ENCODE results near the gene TMEM62.

Gene TMEM62

DNA sequence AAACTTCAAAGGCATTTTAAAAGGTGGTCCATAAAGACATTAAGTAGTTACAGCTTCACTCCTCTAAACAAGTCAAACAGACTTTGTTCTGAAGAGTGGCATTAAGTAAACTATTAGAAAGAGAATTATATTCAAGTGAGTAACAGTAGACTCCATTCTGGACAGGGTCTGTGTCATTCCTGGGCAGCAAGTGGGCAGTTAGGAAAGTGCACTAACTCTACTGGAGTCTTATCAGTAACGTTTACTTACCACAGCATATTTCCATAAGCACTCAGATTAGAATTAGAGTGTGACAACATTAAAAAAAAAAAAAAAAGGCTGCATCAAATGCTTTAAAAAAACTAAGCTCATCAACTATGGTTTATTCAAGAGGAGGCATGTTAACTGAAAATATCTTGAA, 38.1 kb upstream of the TMEM62 start:
- no peaks in the 10 kb centered on the region for H3K4me1 ChIP-seq
- no peak for DNase-seq
- TF ChIP-seq, protein P1, sequence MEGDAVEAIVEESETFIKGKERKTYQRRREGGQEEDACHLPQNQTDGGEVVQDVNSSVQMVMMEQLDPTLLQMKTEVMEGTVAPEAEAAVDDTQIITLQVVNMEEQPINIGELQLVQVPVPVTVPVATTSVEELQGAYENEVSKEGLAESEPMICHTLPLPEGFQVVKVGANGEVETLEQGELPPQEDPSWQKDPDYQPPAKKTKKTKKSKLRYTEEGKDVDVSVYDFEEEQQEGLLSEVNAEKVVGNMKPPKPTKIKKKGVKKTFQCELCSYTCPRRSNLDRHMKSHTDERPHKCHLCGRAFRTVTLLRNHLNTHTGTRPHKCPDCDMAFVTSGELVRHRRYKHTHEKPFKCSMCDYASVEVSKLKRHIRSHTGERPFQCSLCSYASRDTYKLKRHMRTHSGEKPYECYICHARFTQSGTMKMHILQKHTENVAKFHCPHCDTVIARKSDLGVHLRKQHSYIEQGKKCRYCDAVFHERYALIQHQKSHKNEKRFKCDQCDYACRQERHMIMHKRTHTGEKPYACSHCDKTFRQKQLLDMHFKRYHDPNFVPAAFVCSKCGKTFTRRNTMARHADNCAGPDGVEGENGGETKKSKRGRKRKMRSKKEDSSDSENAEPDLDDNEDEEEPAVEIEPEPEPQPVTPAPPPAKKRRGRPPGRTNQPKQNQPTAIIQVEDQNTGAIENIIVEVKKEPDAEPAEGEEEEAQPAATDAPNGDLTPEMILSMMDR (IDR thresholded peaks at IDR 0.05; ENCODE audit: low read depth, low read length), result no peak
- no peak overlapping the region for H3K4me3 ChIP-seq (ENCODE audit: low read depth, low read length)
- peaks cover 15% of the 10 kb centered on the region for H3K36me3 ChIP-seq
- H3K27me3 ChIP-seq, result no peaks in the 10 kb centered on the region
- no peaks in the 10 kb centered on the region for H3K9me3 ChIP-seq

DNA sequence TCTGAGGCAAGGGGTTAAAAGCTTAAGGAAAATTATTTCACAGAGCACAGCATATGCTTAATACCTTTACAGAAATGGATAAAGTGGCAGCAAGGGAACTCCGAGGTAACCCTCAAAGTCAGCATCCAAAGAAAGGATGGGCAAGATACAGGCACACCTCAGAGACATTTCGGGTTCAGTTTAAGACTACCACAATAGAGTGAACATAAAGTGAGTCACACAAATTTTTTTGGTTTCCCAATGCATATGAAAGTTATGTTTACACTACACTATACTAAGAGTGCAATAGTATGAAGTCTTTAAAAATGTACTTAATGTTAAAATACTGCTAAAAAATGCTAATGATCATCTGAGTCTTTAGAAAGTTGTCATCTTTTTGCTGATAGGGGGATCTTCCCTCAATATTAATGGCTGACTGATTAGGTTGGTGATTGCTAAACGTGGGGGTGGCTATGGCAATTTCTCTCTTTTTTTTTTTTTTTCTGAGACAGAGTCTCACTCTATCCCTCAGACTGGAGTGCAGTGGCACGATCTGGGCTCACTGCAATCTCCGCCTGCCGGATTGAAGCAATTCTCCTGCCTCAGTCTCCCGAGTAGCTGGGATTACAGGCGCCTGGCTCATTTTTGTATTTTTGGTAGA, 37.6 kb upstream of the TMEM62 start:
- TF ChIP-seq, protein P1 (IDR thresholded peaks at IDR 0.05; ENCODE audit: low read depth, low read length), result no peak
- Histone ChIP-seq H3K36me3 (peaks cover 21% of the 10 kb centered on the region), H3K4me3 (ENCODE audit: low read depth, low read length) (no peak overlapping the region), H3K27me3 (no peaks in the 10 kb centered on the region), H3K9me3 (no peaks in the 10 kb centered on the region), H3K4me1 (no peaks in the 10 kb centered on the region)
- no peak for DNase-seq

DNA sequence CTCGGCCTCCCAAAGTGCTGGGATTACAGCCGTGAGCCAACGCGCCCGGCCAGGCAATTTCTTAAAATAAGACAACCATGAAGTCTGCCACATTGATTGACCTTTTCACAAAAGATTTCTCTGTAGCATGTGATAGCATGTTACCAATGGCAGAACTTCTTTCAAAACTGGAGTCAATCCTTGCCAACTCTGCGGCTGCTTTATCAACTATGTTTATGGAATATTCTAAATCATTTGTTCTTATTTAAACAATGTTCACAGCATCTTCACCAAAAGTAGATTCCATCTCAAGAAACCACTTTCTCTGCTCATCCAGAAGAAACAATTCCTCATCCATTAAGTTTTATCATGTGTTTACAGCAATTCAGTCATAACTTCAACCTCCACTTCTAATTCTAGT, 37.0 kb upstream of the TMEM62 start:
- peaks cover 26% of the 10 kb centered on the region for H3K36me3 ChIP-seq
- no peaks in the 10 kb centered on the region for H3K27me3 ChIP-seq

DNA sequence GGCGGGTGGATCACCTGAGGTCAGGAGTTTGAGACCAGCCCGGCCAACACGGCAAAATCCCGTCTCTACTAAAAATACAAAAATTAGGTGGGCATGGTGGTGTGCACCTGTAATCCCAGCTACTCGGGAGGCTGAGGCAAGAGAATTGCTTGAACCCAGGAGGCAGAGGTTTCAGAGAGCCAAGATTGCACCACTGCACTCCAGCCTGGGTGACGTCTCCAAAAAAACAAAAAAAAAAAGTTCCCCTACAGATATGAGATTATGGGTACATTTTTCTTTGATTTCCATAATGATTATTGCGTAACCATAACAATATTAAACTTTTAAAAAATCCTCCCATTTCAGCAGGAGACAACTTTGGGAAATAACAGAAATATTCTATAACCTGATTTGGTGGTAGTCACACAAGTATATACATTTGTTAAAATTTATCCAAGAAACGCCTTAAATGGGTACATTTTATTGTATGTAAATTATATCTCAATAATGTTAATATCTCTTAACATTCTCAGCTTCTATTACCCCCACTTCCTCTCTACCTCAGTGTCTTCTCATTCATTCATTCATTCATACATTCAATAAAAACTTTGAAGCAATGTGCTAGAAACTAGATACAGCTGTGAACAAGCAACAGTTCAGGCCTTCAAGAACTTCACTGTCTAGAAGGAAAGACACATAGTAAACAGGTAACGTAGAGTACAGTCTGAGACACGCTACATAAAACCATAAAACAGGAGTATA, 34.1 kb upstream of the TMEM62 start:
- H3K9me3 ChIP-seq, result no peaks in the 10 kb centered on the region
- DNase-seq, result no peak
- TF ChIP-seq, protein P1 (IDR thresholded peaks at IDR 0.05; ENCODE audit: low read depth, low read length), result no peak
- peaks cover 28% of the 10 kb centered on the region for H3K36me3 ChIP-seq
- H3K27me3 ChIP-seq, result no peaks in the 10 kb centered on the region
- no peaks in the 10 kb centered on the region for H3K4me1 ChIP-seq
- no peak overlapping the region for H3K4me3 ChIP-seq (ENCODE audit: low read depth, low read length)

More for the DNA sequence above, 37.0 kb upstream of the TMEM62 start:
- TF ChIP-seq, protein P1 (IDR thresholded peaks at IDR 0.05; ENCODE audit: low read depth, low read length), result no peak
- Histone ChIP-seq H3K9me3 (no peaks in the 10 kb centered on the region), H3K4me3 (ENCODE audit: low read depth, low read length) (no peak overlapping the region), H3K4me1 (no peaks in the 10 kb centered on the region)
- no peak for DNase-seq

DNA sequence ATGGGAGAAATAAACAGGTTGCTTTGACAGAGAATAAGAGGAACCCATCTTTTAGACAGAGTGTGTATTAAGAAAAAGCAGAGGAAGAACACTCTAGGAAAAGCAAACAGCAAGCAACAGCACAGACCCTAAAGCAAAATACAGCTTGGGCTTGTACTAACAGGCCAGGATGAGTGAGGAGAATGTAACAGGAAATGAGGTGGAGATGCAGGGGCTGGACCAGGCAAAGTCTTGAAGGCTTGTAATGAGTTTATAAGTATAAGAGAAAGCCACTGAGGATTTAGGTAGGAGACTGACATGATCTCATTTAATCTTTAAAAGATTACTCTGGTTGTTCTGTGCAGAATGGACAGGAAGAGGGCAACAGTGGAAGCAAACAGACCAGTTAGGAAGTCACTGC, 32.4 kb upstream of the TMEM62 start:
- Histone ChIP-seq H3K27me3 (no peaks in the 10 kb centered on the region), H3K4me1 (no peaks in the 10 kb centered on the region), H3K36me3 (peaks cover 28% of the 10 kb centered on the region), H3K9me3 (no peaks in the 10 kb centered on the region), H3K4me3 (ENCODE audit: low read depth, low read length) (no peak overlapping the region)
- no peak for DNase-seq
- TF ChIP-seq, protein P1 (IDR thresholded peaks at IDR 0.05; ENCODE audit: low read depth, low read length), result no peak

DNA sequence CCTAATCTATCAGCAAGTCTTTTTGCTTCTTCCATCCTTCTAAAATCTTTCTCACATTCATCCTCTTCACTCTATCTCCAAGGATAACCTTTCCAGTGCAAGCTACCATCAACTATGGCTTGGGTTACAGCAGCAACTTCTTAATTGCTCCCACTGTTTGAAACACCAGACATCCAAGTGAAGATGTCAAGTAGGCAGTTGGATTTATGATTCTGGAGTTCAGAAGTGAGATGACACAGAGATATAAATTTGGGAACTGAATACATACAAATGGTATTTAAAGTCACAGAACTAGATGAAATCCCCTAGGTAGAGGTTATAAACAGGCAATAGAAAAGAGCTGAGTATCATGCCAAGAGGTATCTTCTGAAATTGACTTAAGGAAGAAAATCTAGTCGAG, 31.2 kb upstream of the TMEM62 start:
- Histone ChIP-seq H3K27me3 (no peaks in the 10 kb centered on the region), H3K36me3 (peaks cover 28% of the 10 kb centered on the region), H3K4me1 (no peaks in the 10 kb centered on the region), H3K9me3 (no peaks in the 10 kb centered on the region), H3K4me3 (ENCODE audit: low read depth, low read length) (no peak overlapping the region)
- no peak for DNase-seq
- TF ChIP-seq, protein P1 (IDR thresholded peaks at IDR 0.05; ENCODE audit: low read depth, low read length), result no peak
